HEK293 (cell line): ENCODE measurements around the gene CLIC3.

Source experiments
- CTCF ChIA-PET: fragments of 350-600 bp; formaldehyde crosslinking; extraction: SDS; loops from one replicate; lab custom pipeline; 2021; ENCODE audit warnings: antibody characterized with exemption; lab: Yijun Ruan, JAX
- POLR2A ChIA-PET: fragments of 300-600 bp; formaldehyde crosslinking; extraction: SDS; loops from one replicate; lab custom pipeline; 2020; ENCODE audit warnings: antibody characterized with exemption, inconsistent platforms; lab: Yijun Ruan, JAX
- H3K27ac ChIP-seq: fragments of 200-500 bp; sonication (Bioruptor generic); 2 replicates; pipeline ENCODE4 v1.5.1; 2014; ENCODE audit warnings: low read depth, low read length, control low read depth, inconsistent platforms; ENCODE audit errors: extremely low read depth
- H3K36me3 ChIP-seq, 2 experiments: fragments of 200-500 bp in 1 of 2; sonication (Bioruptor generic) in 1 of 2; 1 replicate in 1 of 2; 2 replicates in 1 of 2; pipeline ENCODE4 v1.5.1; 2014 to 2017; ENCODE audit warnings: inconsistent platforms in 2 of 2, low read length in 2 of 2; ENCODE audit not compliant: control insufficient read depth in 2 of 2, insufficient read depth in 1 of 2
- H3K4me1 ChIP-seq: fragments of 200-500 bp; sonication (Bioruptor generic); 2 replicates; pipeline ENCODE4 v1.5.1; 2014; ENCODE audit warnings: mild to moderate bottlenecking, low read length, inconsistent platforms; ENCODE audit not compliant: control insufficient read depth, insufficient read depth
- H3K4me3 ChIP-seq: 2 replicates; pipeline ENCODE4 v1.5.1; 2011; ENCODE audit warnings: low read depth, mild to moderate bottlenecking, control low read depth, low read length, moderate library complexity
- H3K9me3 ChIP-seq: fragments of 200-500 bp; sonication (Bioruptor generic); 2 replicates; pipeline ENCODE4 v1.5.1; 2014; ENCODE audit warnings: low read depth, low read length, inconsistent platforms; ENCODE audit not compliant: control insufficient read depth, insufficient read depth
- HIC1 ChIP-seq: fragments of 450-650 bp; formaldehyde crosslinking; IDR thresholded peaks from 2 replicates; pipeline ENCODE4 v1.5.1; 2016; ENCODE audit warnings: missing biosample characterization, missing genetic modification characterization
- KLF1 ChIP-seq: fragments of 450-650 bp; formaldehyde crosslinking; IDR thresholded peaks from 2 replicates; pipeline ENCODE4 v1.5.1; 2016; ENCODE audit warnings: missing biosample characterization, missing genetic modification characterization
- KLF9 ChIP-seq: fragments of 450-650 bp; formaldehyde crosslinking; IDR thresholded peaks from 2 replicates; pipeline ENCODE4 v1.5.1; 2016; ENCODE audit warnings: missing biosample characterization, missing genetic modification characterization, low read depth
- MEIS1 ChIP-seq: sonication (generic); formaldehyde crosslinking; IDR thresholded peaks from 2 replicates; pipeline ENCODE4 v1.8.1; 2022; ENCODE audit warnings: missing genetic modification reagents, mild to moderate bottlenecking, borderline replicate concordance
- MZF1 ChIP-seq: fragments of 450-650 bp; formaldehyde crosslinking; IDR thresholded peaks from 2 replicates; pipeline ENCODE4 v1.5.1; 2017; ENCODE audit warnings: missing biosample characterization, missing genetic modification characterization, borderline replicate concordance
- PRDM10 ChIP-seq: fragments of 450-650 bp; formaldehyde crosslinking; IDR thresholded peaks from 2 replicates; pipeline ENCODE4 v1.5.1; 2016; ENCODE audit warnings: missing biosample characterization, missing genetic modification characterization
- YY1 ChIP-seq: fragments of 450-650 bp; formaldehyde crosslinking; IDR thresholded peaks from 2 replicates; pipeline ENCODE4 v1.5.1; 2018; ENCODE audit warnings: missing biosample characterization, missing genetic modification characterization
- ZNF132 ChIP-seq: fragments of 450-650 bp; formaldehyde crosslinking; IDR thresholded peaks from 2 replicates; pipeline ENCODE4 v1.5.1; 2017; ENCODE audit warnings: missing biosample characterization, missing genetic modification characterization, borderline replicate concordance
- ZNF16 ChIP-seq: fragments of 450-650 bp; formaldehyde crosslinking; IDR thresholded peaks from 2 replicates; pipeline ENCODE4 v1.5.1; 2016; ENCODE audit warnings: low read depth, missing biosample characterization, missing genetic modification characterization
- ZNF175 ChIP-seq: fragments of 450-650 bp; formaldehyde crosslinking; IDR thresholded peaks from 2 replicates; pipeline ENCODE4 v1.5.1; 2016; ENCODE audit warnings: missing biosample characterization, missing genetic modification characterization
- ZNF324 ChIP-seq: fragments of 450-650 bp; formaldehyde crosslinking; IDR thresholded peaks from 2 replicates; pipeline ENCODE4 v1.5.1; 2016; ENCODE audit warnings: missing biosample characterization, missing genetic modification characterization
- ZNF394 ChIP-seq: fragments of 450-650 bp; formaldehyde crosslinking; IDR thresholded peaks from 2 replicates; pipeline ENCODE4 v1.5.1; 2016; ENCODE audit warnings: missing biosample characterization, missing genetic modification characterization, mild to moderate bottlenecking, moderate library complexity, borderline replicate concordance
- ZNF600 ChIP-seq: fragments of 450-650 bp; formaldehyde crosslinking; IDR thresholded peaks from 2 replicates; pipeline ENCODE4 v1.5.1; 2016; ENCODE audit warnings: missing biosample characterization, missing genetic modification characterization
- ZNF843 ChIP-seq: fragments of 450-650 bp; formaldehyde crosslinking; IDR thresholded peaks from 2 replicates; pipeline ENCODE4 v1.5.1; 2016; ENCODE audit warnings: missing biosample characterization, missing genetic modification characterization

The CLIC3 gene

DNA sequence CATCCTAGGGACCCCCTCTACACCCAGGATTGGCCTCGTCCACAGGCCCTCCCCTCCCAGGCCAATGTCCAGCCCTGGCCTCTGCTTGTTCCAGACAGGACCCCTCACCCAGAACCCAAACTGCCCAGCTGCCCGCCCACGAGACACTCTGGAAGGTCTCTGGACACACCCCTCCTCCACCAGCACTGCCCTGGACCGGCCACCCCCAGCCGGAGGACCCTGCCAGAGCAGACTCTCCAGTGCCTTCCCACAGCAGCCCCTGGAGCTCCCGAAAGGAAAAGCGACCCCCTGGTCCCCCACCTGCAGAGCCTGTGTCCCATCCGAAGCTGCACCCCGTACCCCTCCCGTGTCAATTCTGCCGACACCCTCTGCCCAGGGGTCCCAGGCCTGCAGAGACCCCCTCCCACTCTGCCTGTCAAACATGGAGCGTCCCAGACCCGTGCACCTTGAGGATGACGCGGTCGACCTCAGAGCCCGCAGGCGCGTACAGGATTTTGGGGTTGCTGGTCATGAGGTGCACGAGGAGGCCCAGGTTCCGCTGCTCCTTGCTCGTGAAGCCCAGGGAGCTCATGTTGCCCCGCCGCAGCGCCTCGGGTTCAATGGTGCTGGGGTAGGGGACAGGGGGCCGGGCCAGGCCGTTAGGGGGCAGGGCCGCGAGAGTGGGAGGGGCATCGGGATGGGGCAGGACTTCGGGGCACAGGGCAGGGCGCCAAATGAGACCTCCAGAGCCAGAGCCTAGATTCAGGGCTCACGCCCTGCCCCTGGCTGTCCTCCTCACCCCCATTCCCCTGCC is 23.7 kb upstream of the CLIC3 start:
- no peak overlapping the region for H3K4me3 ChIP-seq
- H3K4me1 ChIP-seq, result no peaks in the 10 kb centered on the region
- POLR2A ChIA-PET, result interaction anchor here (1.0 to 2.5 kb wide), 2 partner anchors 9 to 28 kb away, joined by 3 to 9 read pairs; partner anchors contain the start of gene PAXX
- CTCF ChIA-PET, result interaction anchor here (0.6 to 5.1 kb wide), 6 partner anchors 9 to 258 kb away, joined by 3 to 25 read pairs (median 3); no protein-coding TSS in a partner anchor
- TF ChIP-seq MEIS1 (CRISPR knock-in tag), result no peak
- TF ChIP-seq ZNF324, result no peak
- TF ChIP-seq ZNF843, result no peak
- no peak for TF ChIP-seq ZNF175 (tag by site-specific recombination)
- no peak for TF ChIP-seq MZF1 (tag by site-specific recombination)
- TF ChIP-seq YY1, result no peak
- TF ChIP-seq ZNF16 (tag by site-specific recombination), result no peak
- no peaks in the 10 kb centered on the region for H3K9me3 ChIP-seq
- H3K36me3 ChIP-seq, result peaks cover 0 to 43% of the 10 kb centered on the region in 2 experiments; a peak in 1 of 3 replicates
- no peak overlapping the region for H3K27ac ChIP-seq

DNA sequence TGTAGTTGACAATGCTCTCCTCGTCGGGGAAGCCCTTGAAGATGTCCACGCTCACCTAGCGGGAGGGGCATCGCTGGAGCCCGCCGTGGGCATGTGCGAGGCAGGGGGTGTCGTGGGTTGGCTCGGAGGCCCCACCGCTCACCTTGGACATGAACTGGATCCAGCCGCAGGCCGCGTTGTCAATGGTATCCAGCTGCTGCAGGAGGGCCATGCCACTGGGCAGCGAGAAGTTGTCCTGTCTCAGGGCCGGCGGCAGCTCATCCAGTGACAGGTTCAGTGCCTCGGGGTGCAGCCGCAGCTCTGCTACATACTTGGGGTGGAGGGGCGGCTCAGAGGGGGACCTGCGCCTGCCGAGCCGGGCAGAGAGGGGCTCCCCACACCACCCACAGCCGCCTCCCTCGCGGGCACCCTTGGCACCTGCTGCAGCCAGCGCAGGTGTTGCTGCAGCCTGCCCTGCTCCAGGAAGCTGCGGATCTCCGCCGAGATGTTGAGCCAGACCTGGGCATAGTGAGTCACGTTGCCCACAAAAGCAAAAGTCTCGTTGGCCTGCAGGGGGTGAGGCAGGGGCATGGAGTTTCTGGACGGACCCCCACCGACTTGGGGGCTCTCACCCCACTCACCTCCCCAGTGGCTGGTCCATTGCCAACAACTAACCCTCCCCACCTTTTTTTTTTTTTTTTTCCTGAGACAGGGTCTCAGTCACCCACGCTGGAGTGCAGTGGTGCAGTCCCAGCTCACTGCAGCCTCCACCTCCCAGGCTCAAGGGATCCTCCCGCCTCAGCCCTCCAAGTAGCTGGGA is 22.6 kb upstream of the CLIC3 start:
- ChIA-PET CTCF (interaction anchor here (0.6 to 5.1 kb wide), 6 partner anchors 8 to 267 kb away, joined by 3 to 25 read pairs (median 3); partner anchors contain the start of gene AJM1), POLR2A (interaction anchor here (0.6 to 1.0 kb wide), 2 partner anchors 10 to 48 kb away, joined by 3 to 4 read pairs; no protein-coding TSS in a partner anchor)
- no peak overlapping the region for H3K27ac ChIP-seq
- TF ChIP-seq KLF9 (tag by site-specific recombination) (0 out of 2 replicates have a peak, but pooled peaks have one; percentile 1), PRDM10 (tag by site-specific recombination) (peak; percentile 64), ZNF394 (tag by site-specific recombination) (no peak), HIC1 (tag by site-specific recombination) (peak; percentile 38; the same call in 1 of the 2 replicates), KLF1 (tag by site-specific recombination) (peak; percentile 19; the same call in 1 of the 2 replicates), ZNF132 (tag by site-specific recombination) (no peak), ZNF600 (peak; percentile 34; the same call in 1 of the 2 replicates)
- H3K4me3 ChIP-seq, result no peak overlapping the region
- no peaks in the 10 kb centered on the region for H3K9me3 ChIP-seq
- no peaks in the 10 kb centered on the region for H3K4me1 ChIP-seq
- peaks cover 0 to 54% of the 10 kb centered on the region in 2 experiments; a peak in 1 of 3 replicates for H3K36me3 ChIP-seq
